Loucy (cell line): ENCODE measurements around the gene EEFSEC.

ENCODE experiments used
- EZH2phosphoT487 ChIP-seq: fragments of 200-600 bp; IDR thresholded peaks from 2 replicates; pipeline ENCODE4 v1.6.1; 2018; ENCODE audit warnings: antibody characterized with exemption, mild to moderate bottlenecking, moderate library complexity, borderline replicate concordance
- TF ChIP-seq, protein P1 (sequence below): fragments of 200-600 bp; sonication (generic); conservative IDR thresholded peaks from 2 replicates; pipeline ENCODE4 v1.5.1; 2014; ENCODE audit warnings: mild to moderate bottlenecking, antibody characterized with exemption, low read length

DNA sequence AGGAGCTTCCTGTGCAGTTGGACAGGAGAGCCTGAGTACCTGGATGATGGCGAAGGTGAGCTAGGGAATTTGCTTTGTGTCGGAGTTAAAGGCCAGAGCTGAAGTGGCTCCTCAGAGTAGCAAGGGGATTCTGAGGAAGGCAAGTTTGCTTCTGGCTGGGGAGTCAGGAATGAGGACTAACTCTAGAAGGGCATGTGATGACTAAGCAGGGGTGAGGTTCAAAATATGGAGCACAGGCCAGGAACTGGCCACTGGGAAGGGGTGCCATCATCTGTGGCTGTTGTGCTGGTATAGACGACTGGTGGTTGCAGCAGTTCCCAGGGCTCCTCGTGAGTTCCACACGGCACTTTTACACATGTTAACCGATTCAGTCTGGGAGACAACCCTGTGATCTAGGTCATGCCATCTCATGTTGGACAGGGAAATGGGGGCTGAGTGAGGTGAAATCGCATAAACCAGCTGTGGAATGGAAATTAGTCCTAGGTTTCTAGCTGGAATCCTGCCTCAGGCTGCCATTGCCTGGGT is 100.8 kb downstream of the EEFSEC start:
- TF ChIP-seq, protein P1, sequence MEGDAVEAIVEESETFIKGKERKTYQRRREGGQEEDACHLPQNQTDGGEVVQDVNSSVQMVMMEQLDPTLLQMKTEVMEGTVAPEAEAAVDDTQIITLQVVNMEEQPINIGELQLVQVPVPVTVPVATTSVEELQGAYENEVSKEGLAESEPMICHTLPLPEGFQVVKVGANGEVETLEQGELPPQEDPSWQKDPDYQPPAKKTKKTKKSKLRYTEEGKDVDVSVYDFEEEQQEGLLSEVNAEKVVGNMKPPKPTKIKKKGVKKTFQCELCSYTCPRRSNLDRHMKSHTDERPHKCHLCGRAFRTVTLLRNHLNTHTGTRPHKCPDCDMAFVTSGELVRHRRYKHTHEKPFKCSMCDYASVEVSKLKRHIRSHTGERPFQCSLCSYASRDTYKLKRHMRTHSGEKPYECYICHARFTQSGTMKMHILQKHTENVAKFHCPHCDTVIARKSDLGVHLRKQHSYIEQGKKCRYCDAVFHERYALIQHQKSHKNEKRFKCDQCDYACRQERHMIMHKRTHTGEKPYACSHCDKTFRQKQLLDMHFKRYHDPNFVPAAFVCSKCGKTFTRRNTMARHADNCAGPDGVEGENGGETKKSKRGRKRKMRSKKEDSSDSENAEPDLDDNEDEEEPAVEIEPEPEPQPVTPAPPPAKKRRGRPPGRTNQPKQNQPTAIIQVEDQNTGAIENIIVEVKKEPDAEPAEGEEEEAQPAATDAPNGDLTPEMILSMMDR = no peak
- no peak for TF ChIP-seq EZH2phosphoT487
